WTC11 (cell line): ENCODE measurements around the gene SP3. TPM values are rescaled to one million over a fixed set of nuclear protein-coding genes. Genes with fewer than 3 reads are reported as not detected.

Experiments used
- ATAC-seq: fragments of 200-7000 bp; cut with Tn5 transposase; 2 replicates; pipeline ENCODE4 v1.10.0; 2021; ENCODE audit warnings: mild to moderate bottlenecking, moderate library complexity
- CTCF ChIA-PET: fragments of 300-600 bp; sonication (Branson Sonifier 250); formaldehyde crosslinking; loops from one replicate; lab custom pipeline; 2021; ENCODE audit warnings: antibody characterized with exemption; lab: Charles Lee
- POLR2A ChIA-PET: fragments of 350-600 bp; sonication (Branson Sonifier 250); formaldehyde crosslinking; loops from one replicate; lab custom pipeline; 2021; ENCODE audit warnings: antibody characterized with exemption; lab: Charles Lee
- DNase-seq: peaks from one replicate; pipeline ENCODE4 v3.0.0; 2021; ENCODE audit warnings: low spot score
- H3K27ac Mint-ChIP-seq: 2 replicates; pipeline ENCODE4 v1.8.0; 2021; ENCODE audit warnings: mixed read lengths
- H3K27me3 Mint-ChIP-seq: 2 replicates; pipeline ENCODE4 v1.8.0; 2021; ENCODE audit warnings: low read depth, mild to moderate bottlenecking, moderate library complexity, mixed read lengths
- H3K36me3 Mint-ChIP-seq: 2 replicates; pipeline ENCODE4 v1.8.0; 2021; ENCODE audit warnings: mixed read lengths
- H3K4me1 Mint-ChIP-seq: 2 replicates; pipeline ENCODE4 v1.8.0; 2022; ENCODE audit warnings: mixed read lengths
- H3K4me3 Mint-ChIP-seq: 2 replicates; pipeline ENCODE4 v1.8.0; 2021; ENCODE audit warnings: mild to moderate bottlenecking, moderate library complexity, mixed read lengths
- H3K9me3 Mint-ChIP-seq: 2 replicates; pipeline ENCODE4 v1.8.0; 2021; ENCODE audit warnings: mixed read lengths
- AR ChIP-seq: fragments of 250-450 bp; sonication (Bioruptor Pico); IDR thresholded peaks from 2 replicates; pipeline ENCODE4 v1.9.0; 2021; ENCODE audit warnings: mild to moderate bottlenecking
- ARID4B ChIP-seq: sonication (generic); formaldehyde crosslinking; IDR thresholded peaks from 2 replicates; pipeline ENCODE4 v1.8.0; 2023; ENCODE audit warnings: missing genetic modification reagents, mild to moderate bottlenecking, borderline replicate concordance
- ATF3 ChIP-seq: sonication (generic); formaldehyde crosslinking; conservative IDR thresholded peaks from 2 replicates; pipeline ENCODE4 v1.8.1; 2022; ENCODE audit warnings: mild to moderate bottlenecking, missing genetic modification reagents
- E2F1 ChIP-seq: sonication (generic); formaldehyde crosslinking; IDR thresholded peaks from 2 replicates; pipeline ENCODE4 v1.8.0; 2022; ENCODE audit warnings: mild to moderate bottlenecking, missing genetic modification reagents
- ELF4 ChIP-seq: sonication (generic); formaldehyde crosslinking; IDR thresholded peaks from 2 replicates; pipeline ENCODE4 v1.8.1; 2022; ENCODE audit warnings: low read depth, mild to moderate bottlenecking, moderate library complexity, missing genetic modification reagents
- EMX1 ChIP-seq: fragments of 250-450 bp; sonication (Bioruptor Pico); IDR thresholded peaks from 2 replicates; pipeline ENCODE4 v1.8.0; 2021; ENCODE audit warnings: mild to moderate bottlenecking
- ETV6 ChIP-seq: sonication (generic); formaldehyde crosslinking; IDR thresholded peaks from 2 replicates; pipeline ENCODE4 v1.8.1; 2022; ENCODE audit warnings: mild to moderate bottlenecking, missing genetic modification reagents
- FOXP1 ChIP-seq: sonication (generic); formaldehyde crosslinking; IDR thresholded peaks from 2 replicates; pipeline ENCODE4 v1.8.0; 2022; ENCODE audit warnings: missing genetic modification reagents, mild to moderate bottlenecking, moderate library complexity, borderline replicate concordance
- IRF1 ChIP-seq: sonication (generic); formaldehyde crosslinking; IDR thresholded peaks from 2 replicates; pipeline ENCODE4 v1.8.0; 2023; ENCODE audit warnings: missing genetic modification reagents
- NR2C2 ChIP-seq: sonication (generic); formaldehyde crosslinking; IDR thresholded peaks from 2 replicates; pipeline ENCODE4 v1.8.0; 2022; ENCODE audit warnings: mild to moderate bottlenecking, missing genetic modification reagents
- RELA ChIP-seq: sonication (generic); formaldehyde crosslinking; IDR thresholded peaks from 2 replicates; pipeline ENCODE4 v1.8.1; 2022; ENCODE audit warnings: missing genetic modification reagents, mild to moderate bottlenecking, borderline replicate concordance
- TEAD1 ChIP-seq: sonication (generic); formaldehyde crosslinking; IDR thresholded peaks from 2 replicates; pipeline ENCODE4 v1.8.0; 2022; ENCODE audit warnings: mild to moderate bottlenecking, missing genetic modification reagents
- TEAD4 ChIP-seq: sonication (generic); formaldehyde crosslinking; IDR thresholded peaks from 2 replicates; pipeline ENCODE4 v1.8.0; 2022; ENCODE audit warnings: mild to moderate bottlenecking, missing genetic modification reagents
- ZNF232 ChIP-seq: sonication (generic); formaldehyde crosslinking; IDR thresholded peaks from 2 replicates; pipeline ENCODE4 v1.8.0; 2022; ENCODE audit warnings: mild to moderate bottlenecking, missing genetic modification reagents
- total RNA-seq: library from RNA; stranded (reverse); gene quantifications from 3 replicates; pipeline ENCODE4 v1.2.3, GENCODE V29; 2021

SP3 gene
- total RNA-seq, 1 experiment from 2014 or later: 88.5 TPM

GRCh38 chr2:174012347-174013314, 47.5 kb upstream of the SP3 start (continued):
- TF ChIP-seq TEAD4 (0 out of 2 replicates have a peak, but pooled peaks have one; percentile 51), RELA (CRISPR knock-in tag) (0 out of 2 replicates have a peak, but pooled peaks have one; percentile 20), FOXP1 (CRISPR knock-in tag) (no peak), ARID4B (CRISPR knock-in tag) (0 out of 2 replicates have a peak, but pooled peaks have one; percentile 56), ZNF232 (CRISPR knock-in tag) (peak; percentile 72), TEAD1 (CRISPR knock-in tag) (peak; percentile 9; the same call in 1 of the 2 replicates), IRF1 (CRISPR knock-in tag) (no peak)

GRCh38 chr2:174011796-174012195, 46.6 kb upstream of the SP3 start:
- Mint-ChIP-seq H3K4me3 (no peak overlapping the region), H3K27ac (no peak overlapping the region), H3K4me1 (peaks cover 34% of the 10 kb centered on the region), H3K36me3 (no peaks in the 10 kb centered on the region), H3K27me3 (peaks cover 14% of the 10 kb centered on the region), H3K9me3 (no peaks in the 10 kb centered on the region)
- ChIA-PET CTCF (interaction anchor here (0.7 to 2.1 kb wide), 7 partner anchors 8 to 333 kb away, joined by 3 to 7 read pairs (median 5); no protein-coding TSS in a partner anchor), POLR2A (no interaction called here)
- TF ChIP-seq FOXP1 (CRISPR knock-in tag) (no peak), AR (no peak), ETV6 (CRISPR knock-in tag) (no peak), ATF3 (no peak), E2F1 (no peak)
- no peak for DNase-seq
- ATAC-seq: no peak

- ChIA-PET POLR2A (no interaction called here), CTCF (interaction anchor here (1.2 to 2.1 kb wide), 2 partner anchors 29 to 127 kb away, joined by 3 to 7 read pairs; no protein-coding TSS in a partner anchor)
- Mint-ChIP-seq H3K4me3 (no peak overlapping the region), H3K4me1 (peaks cover 31% of the 10 kb centered on the region), H3K27me3 (peaks cover 14% of the 10 kb centered on the region), H3K9me3 (no peaks in the 10 kb centered on the region), H3K36me3 (no peaks in the 10 kb centered on the region), H3K27ac (no peak overlapping the region)
- ATAC-seq (no peak), DNase-seq (no peak)
- TF ChIP-seq AR (no peak), NR2C2 (no peak), FOXP1 (CRISPR knock-in tag) (no peak), ELF4 (no peak), TEAD4 (no peak), EMX1 (CRISPR knock-in tag) (no peak)
Measured at GRCh38 chr2:174011173-174011572, 46.0 kb upstream of the SP3 start.
